Right lobe of liver (tissue), 4 donors: Measurements from ENCODE around the gene ANXA2.

ENCODE experiments used
- POLR2A ChIP-seq: fragments of 450-650 bp; IDR thresholded peaks from one replicate; pipeline ENCODE4 v1.6.1; 2017; ENCODE audit warnings: antibody characterized with exemption, mild to moderate bottlenecking
- TF ChIP-seq, protein P1 (sequence below), 4 donors: fragments of 200-600 bp in 3 of 4; fragments of 450-650 bp in 1 of 4; IDR thresholded peaks; one replicate each; pipeline versions ENCODE4 v1.5.1 to v1.8.0; 2016 to 2022; ENCODE audit warnings: antibody characterized with exemption in 4 of 4, mild to moderate bottlenecking in 2 of 4
- donor health status: DM: no; HTN: no; CAD: no.
- donor health status: DM: no; HTN: no; CAD: no.
- donor health status: DM: no; HTN: yes; CAD: no.

DNA sequence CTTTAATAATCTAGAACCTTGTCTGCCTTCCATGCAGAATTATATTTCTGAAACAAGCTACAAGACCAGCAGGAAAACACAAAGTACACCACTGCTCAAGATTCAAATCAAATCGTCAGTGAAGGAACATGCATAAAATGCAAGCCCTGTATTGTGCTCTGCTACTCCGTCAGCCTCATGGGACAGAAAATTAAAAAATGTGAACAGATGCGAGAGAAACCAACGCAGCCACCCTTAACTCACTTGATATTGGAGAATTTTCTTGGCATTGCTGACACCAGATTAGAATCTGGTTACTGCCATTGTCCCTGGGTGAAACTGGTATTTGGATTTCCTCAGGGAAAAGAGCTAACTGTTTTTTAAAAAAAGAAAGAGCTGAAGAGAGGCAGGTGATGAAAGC lies 23.6 kb downstream of the ANXA2 start:
- TF ChIP-seq, protein P1, sequence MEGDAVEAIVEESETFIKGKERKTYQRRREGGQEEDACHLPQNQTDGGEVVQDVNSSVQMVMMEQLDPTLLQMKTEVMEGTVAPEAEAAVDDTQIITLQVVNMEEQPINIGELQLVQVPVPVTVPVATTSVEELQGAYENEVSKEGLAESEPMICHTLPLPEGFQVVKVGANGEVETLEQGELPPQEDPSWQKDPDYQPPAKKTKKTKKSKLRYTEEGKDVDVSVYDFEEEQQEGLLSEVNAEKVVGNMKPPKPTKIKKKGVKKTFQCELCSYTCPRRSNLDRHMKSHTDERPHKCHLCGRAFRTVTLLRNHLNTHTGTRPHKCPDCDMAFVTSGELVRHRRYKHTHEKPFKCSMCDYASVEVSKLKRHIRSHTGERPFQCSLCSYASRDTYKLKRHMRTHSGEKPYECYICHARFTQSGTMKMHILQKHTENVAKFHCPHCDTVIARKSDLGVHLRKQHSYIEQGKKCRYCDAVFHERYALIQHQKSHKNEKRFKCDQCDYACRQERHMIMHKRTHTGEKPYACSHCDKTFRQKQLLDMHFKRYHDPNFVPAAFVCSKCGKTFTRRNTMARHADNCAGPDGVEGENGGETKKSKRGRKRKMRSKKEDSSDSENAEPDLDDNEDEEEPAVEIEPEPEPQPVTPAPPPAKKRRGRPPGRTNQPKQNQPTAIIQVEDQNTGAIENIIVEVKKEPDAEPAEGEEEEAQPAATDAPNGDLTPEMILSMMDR (IDR thresholded peaks at IDR 0.05) = no peak
- no peak for TF ChIP-seq POLR2A
